Trophoblast cell (in vitro differentiated cells and primary cell): ENCODE measurements around the gene CLNS1A.
A peak's percentile ranks its signal among the peaks of the same experiment; 100 is the strongest.
"Not testable (repeated sequence)": the region's sequence is repeated elsewhere in the genome, so short reads cannot be mapped to it uniquely, and the experiment has no call there.

Experiments used
- DNase-seq, 2 donors: peaks; one replicate each; pipeline ENCODE4 v3.0.0-alpha.2; 2016
- H2AFZ ChIP-seq: 2 replicates; pipeline ENCODE4 v1.6.1; 2013; ENCODE audit warnings: low read length, moderate library complexity, mild to moderate bottlenecking; ENCODE audit not compliant: insufficient read depth, poor library complexity
- H2AK5ac ChIP-seq: 2 replicates; pipeline ENCODE4 v1.6.1; 2013; ENCODE audit warnings: mild to moderate bottlenecking, low read length
- H2BK120ac ChIP-seq: 2 replicates; pipeline ENCODE4 v1.6.1; 2013; ENCODE audit warnings: low read length, mild to moderate bottlenecking, moderate library complexity; ENCODE audit not compliant: insufficient read depth, poor library complexity
- H2BK12ac ChIP-seq: 2 replicates; pipeline ENCODE4 v1.6.1; 2013; ENCODE audit warnings: mild to moderate bottlenecking, low read length, moderate library complexity
- H2BK5ac ChIP-seq: 2 replicates; pipeline ENCODE4 v1.6.1; 2013; ENCODE audit warnings: low read length, low read depth, moderate library complexity, mild to moderate bottlenecking; ENCODE audit not compliant: poor library complexity
- H3K14ac ChIP-seq: 2 replicates; pipeline ENCODE4 v1.6.1; 2013; ENCODE audit warnings: mild to moderate bottlenecking, low read length
- H3K18ac ChIP-seq: 2 replicates; pipeline ENCODE4 v1.6.1; 2013; ENCODE audit warnings: mild to moderate bottlenecking, low read length
- H3K23ac ChIP-seq: 2 replicates; pipeline ENCODE4 v1.6.1; 2013; ENCODE audit warnings: low read length
- H3K27ac ChIP-seq: 2 replicates; pipeline ENCODE4 v1.5.1; 2013; ENCODE audit warnings: low read depth, mild to moderate bottlenecking, inconsistent platforms, low read length, moderate library complexity
- H3K27me3 ChIP-seq: 2 replicates; pipeline ENCODE4 v1.6.1; 2013; ENCODE audit warnings: inconsistent platforms, mild to moderate bottlenecking, low read length, moderate library complexity; ENCODE audit not compliant: insufficient read depth
- H3K36me3 ChIP-seq, 2 experiments: 1 replicate in 1 of 2; 2 replicates in 1 of 2; pipeline ENCODE4 v1.6.1; 2013; ENCODE audit warnings: low read length in 2 of 2, mild to moderate bottlenecking in 2 of 2, moderate library complexity in 1 of 2; ENCODE audit not compliant: insufficient read depth in 2 of 2, control insufficient read depth in 1 of 2
- H3K4ac ChIP-seq: 2 replicates; pipeline ENCODE4 v1.6.1; 2013; ENCODE audit warnings: low read depth, mild to moderate bottlenecking, low read length, moderate library complexity
- H3K4me1 ChIP-seq, 2 experiments: 1 replicate in 1 of 2; 2 replicates in 1 of 2; pipeline ENCODE4 v1.6.1; 2013; ENCODE audit warnings: low read length in 2 of 2, mild to moderate bottlenecking in 2 of 2, moderate library complexity in 1 of 2; ENCODE audit not compliant: insufficient read depth in 2 of 2, control insufficient read depth in 1 of 2
- H3K4me2 ChIP-seq: 2 replicates; pipeline ENCODE4 v1.6.1; 2013; ENCODE audit warnings: inconsistent platforms, mild to moderate bottlenecking, low read length, moderate library complexity
- H3K4me3 ChIP-seq: 2 replicates; pipeline ENCODE4 v1.5.1; 2013; ENCODE audit warnings: mild to moderate bottlenecking, low read depth, low read length, inconsistent platforms
- H3K79me1 ChIP-seq: one replicate; pipeline ENCODE4 v1.6.1; 2013; ENCODE audit warnings: low read length
- H3K79me2 ChIP-seq: 2 replicates; pipeline ENCODE4 v1.6.1; 2013; ENCODE audit warnings: low read length, mild to moderate bottlenecking; ENCODE audit not compliant: control insufficient read depth, insufficient read depth, poor library complexity
- H3K9ac ChIP-seq: 2 replicates; pipeline ENCODE4 v1.6.1; 2013; ENCODE audit warnings: mild to moderate bottlenecking, low read length
- H3K9me3 ChIP-seq: 2 replicates; pipeline ENCODE4 v1.6.1; 2013; ENCODE audit warnings: low read depth, mild to moderate bottlenecking, control low read depth, inconsistent platforms, low read length; ENCODE audit not compliant: insufficient read depth
- H4K12ac ChIP-seq: 2 replicates; pipeline ENCODE4 v1.6.1; 2013; ENCODE audit warnings: low read depth, mild to moderate bottlenecking, low read length, moderate library complexity
- H4K8ac ChIP-seq: 2 replicates; pipeline ENCODE4 v1.6.1; 2013; ENCODE audit warnings: low read depth, mild to moderate bottlenecking, low read length, moderate library complexity
- H4K91ac ChIP-seq: one replicate; pipeline ENCODE4 v1.6.1; 2013; ENCODE audit warnings: low read depth, mild to moderate bottlenecking, low read length, moderate library complexity
- WGBS: extraction: QIAGEN DNeasy Blood & Tissue Kit; methylation state at CpG from one replicate; pipeline ENCODE4 v1.1.7; 2013; ENCODE audit warnings: missing lambda C conversion rate; ENCODE audit not compliant: insufficient read length, insufficient coverage; ENCODE audit errors: extremely low coverage; 5-methylcytosine and 5-hydroxymethylcytosine counted together

The CLNS1A gene

DNA sequence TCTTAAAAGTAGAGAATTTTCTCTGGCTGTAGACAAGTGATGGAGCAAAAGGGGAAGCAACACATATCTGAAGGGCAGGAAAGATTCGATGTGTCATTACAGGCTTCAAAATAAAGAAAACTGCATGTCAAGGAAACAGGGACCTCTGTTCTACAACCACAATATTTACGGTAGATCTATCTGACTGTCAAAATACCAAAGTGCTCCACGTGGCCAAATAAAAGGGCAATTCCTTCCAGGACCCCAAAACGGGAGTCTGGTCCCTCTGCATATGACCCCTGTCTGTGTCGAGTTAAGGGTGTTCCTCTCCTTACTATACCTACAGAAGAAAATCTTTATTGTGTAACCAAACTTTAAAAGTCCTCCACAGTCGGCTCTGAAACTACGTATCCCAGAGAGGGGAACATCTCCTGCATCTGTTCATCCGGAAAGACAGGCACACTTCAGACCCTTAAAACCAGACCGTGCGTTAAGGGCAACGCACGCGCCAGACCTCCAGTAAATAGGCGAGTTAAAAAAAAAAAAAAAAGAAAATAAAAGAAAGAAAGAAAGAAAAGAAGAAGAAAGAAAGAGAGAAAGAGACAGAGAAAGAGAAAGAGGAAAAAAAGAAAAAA lies 756 bp downstream of the CLNS1A start:
- Histone ChIP-seq H3K4me2 (peak overlapping the region; percentile 66), H3K36me3 (peaks cover 1 to 2% of the 10 kb centered on the region in 2 experiments), H4K91ac (no peak overlapping the region), H3K4me3 (no peak overlapping the region), H3K14ac (no peak overlapping the region), H3K23ac (no peak overlapping the region), H3K18ac (no peak overlapping the region), H2BK5ac (no peak overlapping the region), H3K9me3 (peaks cover 1% of the 10 kb centered on the region), H3K9ac (no peak overlapping the region), H3K79me2 (peaks cover 2% of the 10 kb centered on the region), H2AK5ac (no peak overlapping the region), H4K12ac (no peak overlapping the region), H3K27me3 (no peaks in the 10 kb centered on the region), H2BK120ac (no peak overlapping the region), H3K4me1 (peaks cover 5 to 6% of the 10 kb centered on the region in 2 experiments), H4K8ac (no peak overlapping the region), H3K79me1 (peaks cover 9% of the 10 kb centered on the region), H3K4ac (peak overlapping the region; percentile 72), H2BK12ac (no peak overlapping the region), H2AFZ (no peak overlapping the region), H3K27ac (no peak overlapping the region)
- no CpG with 5 or more reads among the region's 14 CpGs for WGBS
- no peak for DNase-seq

- H3K14ac ChIP-seq, H3K4me1 ChIP-seq, H4K12ac ChIP-seq, H3K4me2 ChIP-seq, H3K79me2 ChIP-seq, H2BK12ac ChIP-seq, H3K27ac ChIP-seq, H3K9ac ChIP-seq, H3K23ac ChIP-seq, H3K4ac ChIP-seq, H3K4me3 ChIP-seq, H2AK5ac ChIP-seq, H2AFZ ChIP-seq, H3K18ac ChIP-seq, H3K79me1 ChIP-seq, H2BK5ac ChIP-seq, H2BK120ac ChIP-seq, H4K8ac ChIP-seq, H3K9me3 ChIP-seq, H4K91ac ChIP-seq, H3K27me3 ChIP-seq, H3K36me3 ChIP-seq: not testable (repeated sequence)
- no CpG with 5 or more reads among the region's 5 CpGs for WGBS
- DNase-seq = peak in 1 of 2 donors; percentile 27
Measured at GRCh38 chr11:77633926-77634325, 3.7 kb downstream of the CLNS1A start.

DNA sequence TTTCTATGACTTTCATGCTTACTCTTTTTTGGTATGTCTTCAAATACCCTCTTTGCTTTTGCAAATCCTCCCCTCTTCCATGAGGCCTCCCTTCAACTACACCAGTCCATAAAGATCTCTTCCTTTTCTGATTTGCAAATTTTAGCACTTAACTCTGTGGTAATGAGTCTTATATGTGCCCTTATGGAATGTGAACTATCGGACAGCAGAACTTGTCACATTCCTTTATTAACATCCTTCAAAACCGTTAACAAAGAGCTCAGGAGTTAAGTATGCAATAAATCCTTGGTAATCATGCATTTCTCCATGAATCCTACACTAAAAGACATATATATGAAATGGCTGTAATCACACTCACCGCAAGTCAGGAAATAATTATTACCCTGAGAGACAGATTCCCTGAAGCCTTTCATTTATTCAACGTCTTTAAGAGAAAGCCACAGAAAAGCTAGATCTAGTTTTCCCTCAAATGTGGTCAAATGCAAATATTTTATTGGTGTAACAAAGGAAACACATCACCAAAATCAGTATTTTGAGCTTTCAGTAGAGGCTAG lies 7.4 kb downstream of the CLNS1A start:
- no peak overlapping the region for H3K9ac ChIP-seq
- no peak overlapping the region for H4K91ac ChIP-seq
- H3K4me3 ChIP-seq = no peak overlapping the region
- H3K27me3 ChIP-seq = no peaks in the 10 kb centered on the region
- no peak overlapping the region for H2AFZ ChIP-seq
- no peak overlapping the region for H3K14ac ChIP-seq
- no peak overlapping the region for H3K23ac ChIP-seq
- no peak overlapping the region for H2BK5ac ChIP-seq
- H3K79me1 ChIP-seq = no peaks in the 10 kb centered on the region
- H4K12ac ChIP-seq = no peak overlapping the region
- H2BK120ac ChIP-seq = no peak overlapping the region
- peaks cover 1 to 6% of the 10 kb centered on the region in 2 experiments for H3K36me3 ChIP-seq
- H3K18ac ChIP-seq = no peak overlapping the region
- no peaks in the 10 kb centered on the region for H3K79me2 ChIP-seq
- no peak overlapping the region for H3K4ac ChIP-seq
- H4K8ac ChIP-seq = no peak overlapping the region
- no peak for DNase-seq
- H3K4me2 ChIP-seq = no peak overlapping the region
- H3K4me1 ChIP-seq = no peaks in the 10 kb centered on the region
- H3K9me3 ChIP-seq = peaks cover 1% of the 10 kb centered on the region
- no CpG with 5 or more reads among the region's 4 CpGs for WGBS
- no peak overlapping the region for H2BK12ac ChIP-seq
- H2AK5ac ChIP-seq = no peak overlapping the region
- no peak overlapping the region for H3K27ac ChIP-seq

- H2BK5ac ChIP-seq = no peak overlapping the region
- H3K23ac ChIP-seq = no peak overlapping the region
- no peak overlapping the region for H3K4me3 ChIP-seq
- no peak overlapping the region for H3K4me2 ChIP-seq
- no peak overlapping the region for H4K12ac ChIP-seq
- WGBS = no CpG with 5 or more reads among the region's 3 CpGs
- no peaks in the 10 kb centered on the region for H3K79me2 ChIP-seq
- no peak overlapping the region for H2AK5ac ChIP-seq
- H3K4ac ChIP-seq = no peak overlapping the region
- no peaks in the 10 kb centered on the region for H3K27me3 ChIP-seq
- no peak overlapping the region for H4K8ac ChIP-seq
- H4K91ac ChIP-seq = no peak overlapping the region
- H3K4me1 ChIP-seq = no peaks in the 10 kb centered on the region
- no peak overlapping the region for H3K27ac ChIP-seq
- no peak overlapping the region for H3K9ac ChIP-seq
- H3K18ac ChIP-seq = no peak overlapping the region
- no peak overlapping the region for H2BK120ac ChIP-seq
- no peaks in the 10 kb centered on the region for H3K79me1 ChIP-seq
- peaks cover 17 to 28% of the 10 kb centered on the region in 2 experiments for H3K36me3 ChIP-seq
- H2AFZ ChIP-seq = no peak overlapping the region
- DNase-seq = peak; percentile 30 to 92
- no peak overlapping the region for H3K14ac ChIP-seq
- no peak overlapping the region for H2BK12ac ChIP-seq
- H3K9me3 ChIP-seq = no peaks in the 10 kb centered on the region
Measured at GRCh38 chr11:77619576-77620198, 17.9 kb downstream of the CLNS1A start.
